WI38 (cell line): ENCODE results near the gene GNRH2.
"Not testable (repeated sequence)": the region's sequence is repeated elsewhere in the genome, so short reads cannot be mapped to it uniquely, and the experiment has no call there.

Source experiments
- H3K4me3 ChIP-seq: 2 replicates; pipeline ENCODE4 v1.5.1; 2011; ENCODE audit warnings: low read depth, mild to moderate bottlenecking, control low read depth, low read length
- TF ChIP-seq, protein P1 (sequence below): IDR thresholded peaks from 2 replicates; pipeline ENCODE4 v1.5.1; 2012; ENCODE audit warnings: low read depth, mild to moderate bottlenecking, control low read depth, low read length

GNRH2 gene

DNA sequence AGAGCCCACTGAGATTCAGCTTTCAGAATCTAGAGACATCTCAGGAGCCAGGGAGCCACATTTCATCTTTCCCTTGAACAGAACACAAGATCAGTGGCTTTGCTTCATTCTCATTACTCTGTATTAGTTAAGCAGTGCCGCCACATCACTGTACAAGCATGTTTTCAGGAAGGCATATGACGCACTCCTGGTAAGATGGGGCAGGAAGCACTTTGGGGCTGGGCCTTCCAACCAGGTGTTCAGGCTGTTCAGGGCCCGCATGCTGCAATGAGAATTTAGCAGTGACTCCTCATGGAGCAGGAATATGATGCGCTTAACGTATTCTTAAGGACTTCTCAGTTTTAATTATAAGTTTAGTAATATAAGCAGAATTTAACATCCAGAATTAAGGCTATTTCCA is 29.7 kb upstream of the GNRH2 start:
- TF ChIP-seq, protein P1, sequence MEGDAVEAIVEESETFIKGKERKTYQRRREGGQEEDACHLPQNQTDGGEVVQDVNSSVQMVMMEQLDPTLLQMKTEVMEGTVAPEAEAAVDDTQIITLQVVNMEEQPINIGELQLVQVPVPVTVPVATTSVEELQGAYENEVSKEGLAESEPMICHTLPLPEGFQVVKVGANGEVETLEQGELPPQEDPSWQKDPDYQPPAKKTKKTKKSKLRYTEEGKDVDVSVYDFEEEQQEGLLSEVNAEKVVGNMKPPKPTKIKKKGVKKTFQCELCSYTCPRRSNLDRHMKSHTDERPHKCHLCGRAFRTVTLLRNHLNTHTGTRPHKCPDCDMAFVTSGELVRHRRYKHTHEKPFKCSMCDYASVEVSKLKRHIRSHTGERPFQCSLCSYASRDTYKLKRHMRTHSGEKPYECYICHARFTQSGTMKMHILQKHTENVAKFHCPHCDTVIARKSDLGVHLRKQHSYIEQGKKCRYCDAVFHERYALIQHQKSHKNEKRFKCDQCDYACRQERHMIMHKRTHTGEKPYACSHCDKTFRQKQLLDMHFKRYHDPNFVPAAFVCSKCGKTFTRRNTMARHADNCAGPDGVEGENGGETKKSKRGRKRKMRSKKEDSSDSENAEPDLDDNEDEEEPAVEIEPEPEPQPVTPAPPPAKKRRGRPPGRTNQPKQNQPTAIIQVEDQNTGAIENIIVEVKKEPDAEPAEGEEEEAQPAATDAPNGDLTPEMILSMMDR: no peak

DNA sequence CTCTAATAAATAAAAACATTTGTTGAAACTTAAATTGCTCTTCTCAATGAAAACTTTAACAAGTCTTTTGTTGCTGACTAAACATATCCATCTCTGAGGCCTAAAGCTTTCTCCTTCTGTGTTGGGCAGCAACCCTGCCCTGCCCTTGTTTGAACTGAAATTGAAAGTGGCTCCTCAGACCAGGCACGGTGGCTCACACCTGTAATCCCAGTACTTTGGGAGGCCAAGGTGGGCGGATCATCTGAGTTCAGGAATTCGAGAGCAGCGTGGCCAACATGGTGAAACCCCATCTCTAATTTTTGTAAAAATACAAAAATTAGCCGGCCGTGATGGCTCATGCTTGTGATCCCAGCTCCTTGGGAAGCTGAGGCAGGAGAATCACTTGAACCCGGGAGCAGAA is 29.2 kb upstream of the GNRH2 start:
- H3K4me3 ChIP-seq: no peak overlapping the region
- TF ChIP-seq, protein P1: no peak

More for the DNA sequence above, 29.7 kb upstream of the GNRH2 start:
- H3K4me3 ChIP-seq: no peak overlapping the region

DNA sequence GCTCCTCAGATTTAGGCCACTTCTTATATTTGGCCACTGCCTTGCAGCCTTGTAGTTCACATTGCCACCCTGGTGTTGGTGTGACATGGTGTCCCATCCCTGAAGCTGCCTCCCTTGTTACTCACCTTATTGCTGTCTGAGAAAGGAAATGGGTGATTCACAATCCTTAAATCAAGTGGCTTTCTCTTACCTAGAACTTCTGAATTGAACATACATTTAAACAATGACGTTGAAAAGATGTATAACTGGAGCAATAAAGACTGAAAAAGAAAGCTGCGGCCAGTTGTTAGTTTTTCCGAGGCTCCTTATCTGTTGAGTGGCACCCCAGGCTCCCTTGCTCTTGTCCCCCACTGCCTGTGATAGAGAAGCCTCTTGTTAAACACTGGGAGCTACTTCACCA is 28.8 kb upstream of the GNRH2 start:
- no peak overlapping the region for H3K4me3 ChIP-seq
- TF ChIP-seq, protein P1: no peak

DNA sequence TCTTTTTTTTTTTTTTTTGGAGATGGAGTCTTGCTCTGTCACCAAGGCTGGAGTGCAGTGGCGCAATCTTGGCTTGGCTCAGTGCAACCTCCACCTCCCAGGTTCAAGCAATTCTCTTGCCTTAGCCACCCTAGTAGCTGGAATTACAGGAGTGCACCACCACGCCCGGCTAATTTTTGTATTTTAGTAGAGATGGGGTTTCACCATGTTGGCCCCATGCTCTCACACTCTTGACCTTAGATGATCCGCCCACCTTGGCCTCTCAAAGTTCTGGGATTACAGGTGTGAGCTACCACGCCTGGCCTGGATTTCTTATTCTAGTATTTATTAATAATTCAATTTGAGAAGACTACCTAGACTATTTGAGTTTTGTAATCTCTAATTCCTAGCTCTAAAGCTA is 28.1 kb upstream of the GNRH2 start:
- H3K4me3 ChIP-seq: not testable (repeated sequence)

DNA sequence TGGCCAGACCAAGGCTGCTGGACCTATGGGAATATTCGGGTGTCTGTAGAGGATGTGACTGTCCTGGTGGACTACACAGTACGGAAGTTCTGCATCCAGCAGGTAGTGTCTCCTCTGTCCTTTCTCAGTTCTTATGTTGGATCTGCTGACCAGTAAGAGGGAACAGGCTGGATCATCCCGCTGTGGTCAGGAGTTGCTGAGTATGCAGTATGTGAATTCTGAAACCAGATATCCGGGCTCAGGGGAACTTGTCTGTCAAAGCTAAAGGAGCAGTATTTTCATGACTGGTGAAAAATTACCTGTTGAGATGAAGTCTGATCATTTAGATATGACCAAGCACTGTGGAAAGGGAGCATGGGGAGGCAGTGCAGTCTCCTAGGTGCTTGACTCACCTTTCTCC is 22.1 kb upstream of the GNRH2 start:
- TF ChIP-seq, protein P1: no peak
- H3K4me3 ChIP-seq: no peak overlapping the region

DNA sequence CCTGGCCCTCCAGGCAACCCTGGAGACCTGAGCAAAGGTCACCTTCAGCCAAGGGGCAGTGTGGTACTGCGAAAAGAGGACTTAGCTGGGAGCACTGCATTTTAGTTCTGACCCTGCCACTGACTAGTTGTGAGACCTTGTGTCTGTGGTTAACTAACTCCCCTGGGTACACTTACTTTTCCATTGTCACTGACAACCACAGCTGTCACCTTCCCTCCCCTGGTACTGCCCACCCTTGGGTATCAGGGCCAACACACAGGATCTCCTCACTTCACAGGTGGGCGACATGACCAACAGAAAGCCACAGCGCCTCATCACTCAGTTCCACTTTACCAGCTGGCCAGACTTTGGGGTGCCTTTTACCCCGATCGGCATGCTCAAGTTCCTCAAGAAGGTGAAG is 21.6 kb upstream of the GNRH2 start:
- no peak overlapping the region for H3K4me3 ChIP-seq
- TF ChIP-seq, protein P1: no peak

DNA sequence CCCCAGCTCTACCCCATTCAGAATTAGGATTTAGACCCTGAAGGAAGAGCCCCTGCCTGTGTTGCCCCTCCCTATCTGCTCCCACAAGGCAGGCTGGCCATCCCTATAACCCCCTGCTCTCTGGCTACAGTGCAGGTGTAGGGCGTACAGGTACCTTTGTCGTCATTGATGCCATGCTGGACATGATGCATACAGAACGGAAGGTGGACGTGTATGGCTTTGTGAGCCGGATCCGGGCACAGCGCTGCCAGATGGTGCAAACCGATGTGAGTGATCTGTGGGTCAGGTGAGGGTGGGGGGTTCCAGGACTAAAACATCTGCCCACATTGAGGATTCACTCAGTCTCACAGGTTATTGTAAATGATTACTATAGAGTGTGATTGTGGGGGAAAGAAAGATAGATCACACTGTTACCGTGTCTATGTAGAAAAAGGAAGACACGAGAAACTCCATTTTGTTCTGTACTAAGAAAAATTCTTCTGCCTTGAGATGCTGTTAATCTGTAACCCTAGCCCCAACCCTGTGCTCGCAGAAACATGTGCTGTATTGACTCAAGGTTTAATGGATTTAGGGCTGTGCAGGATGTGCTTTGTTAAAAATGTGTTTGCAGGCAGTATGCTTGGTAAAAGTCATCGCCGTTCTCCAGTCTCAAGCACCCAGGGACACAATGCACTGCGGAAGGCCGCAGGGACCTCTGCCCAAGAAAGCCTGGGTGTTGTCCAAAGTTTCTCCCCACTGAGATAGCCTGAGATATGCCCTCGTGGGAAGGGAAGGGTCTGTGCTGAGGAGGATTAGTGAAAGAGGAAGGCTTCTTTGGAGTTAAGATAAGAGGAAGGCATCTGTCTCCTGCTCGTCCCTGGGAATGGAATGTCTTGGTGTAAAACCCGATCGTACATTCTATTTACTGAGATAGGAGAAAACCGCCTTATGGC is 20.6 kb upstream of the GNRH2 start:
- H3K4me3 ChIP-seq: not testable (repeated sequence)

DNA sequence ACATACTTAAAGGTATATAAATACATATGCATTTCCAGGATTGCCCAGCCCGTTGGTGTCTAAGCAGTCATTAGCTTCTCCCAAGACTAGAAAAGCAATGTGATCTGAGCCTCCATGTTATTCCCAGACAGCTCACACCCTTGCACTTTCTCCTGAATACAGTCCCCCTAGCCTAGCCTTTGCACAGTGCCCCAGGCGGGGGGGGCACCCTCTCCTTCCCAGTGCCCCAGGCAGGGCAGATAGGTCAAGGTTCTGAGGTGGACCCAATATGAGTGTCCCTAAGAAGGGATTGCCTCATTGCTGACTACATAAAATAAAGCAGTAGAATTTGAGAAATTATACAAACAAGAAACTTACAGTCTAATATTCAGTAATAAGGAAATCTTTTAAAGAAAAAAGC is 15.4 kb upstream of the GNRH2 start:
- TF ChIP-seq, protein P1: no peak

More for the DNA sequence above, 15.4 kb upstream of the GNRH2 start:
- no peak overlapping the region for H3K4me3 ChIP-seq
